GM23338 (cell line): ENCODE data around the gene TMEM106A. TPM values are rescaled to one million over a fixed set of nuclear protein-coding genes. Genes with fewer than 3 reads are reported as not detected.

Source experiments
- ATAC-seq: fragments of 200-7000 bp; cut with Tn5 transposase; 3 replicates; pipeline ENCODE4 v1.9.1; 2020
- DNase-seq: peaks from one replicate; pipeline ENCODE4 v3.0.0-alpha.2; 2015; ENCODE audit warnings: low spot score
- H2AFZ ChIP-seq: fragments of 200-600 bp; sonication (generic); 2 replicates; pipeline ENCODE4 v1.8.0; 2016; ENCODE audit warnings: antibody characterized with exemption, mild to moderate bottlenecking, moderate library complexity
- H3F3A ChIP-seq: fragments of 200-600 bp; sonication (generic); replicated peaks from 2 replicates; pipeline ENCODE4 v1.8.0; 2017; ENCODE audit warnings: antibody characterized with exemption, mixed run types, low read depth
- H3K27ac ChIP-seq: fragments of 200-600 bp; sonication (generic); 2 replicates; pipeline ENCODE4 v1.6.1; 2016; ENCODE audit warnings: low read depth
- H3K27me3 ChIP-seq: fragments of 200-600 bp; sonication (generic); 2 replicates; pipeline ENCODE4 v1.8.0; 2016; ENCODE audit warnings: mild to moderate bottlenecking, mixed run types, moderate library complexity; ENCODE audit not compliant: insufficient read depth
- H3K36me3 ChIP-seq: fragments of 200-600 bp; sonication (generic); 2 replicates; pipeline ENCODE4 v1.8.0; 2016; ENCODE audit warnings: mild to moderate bottlenecking; ENCODE audit not compliant: insufficient read depth
- H3K4me1 ChIP-seq: fragments of 200-600 bp; sonication (generic); 2 replicates; pipeline ENCODE4 v1.8.0; 2016; ENCODE audit warnings: mild to moderate bottlenecking, moderate library complexity; ENCODE audit not compliant: insufficient read depth
- H3K4me2 ChIP-seq: fragments of 200-600 bp; sonication (generic); 2 replicates; pipeline ENCODE4 v1.7.1; 2017; ENCODE audit warnings: mixed run types
- H3K4me3 ChIP-seq: fragments of 200-600 bp; sonication (generic); 2 replicates; pipeline ENCODE4 v1.6.1; 2016; ENCODE audit warnings: mixed run types
- H3K79me2 ChIP-seq: fragments of 200-600 bp; sonication (generic); replicated peaks from 2 replicates; pipeline ENCODE4 v1.8.0; 2017; ENCODE audit warnings: mild to moderate bottlenecking; ENCODE audit not compliant: insufficient read depth
- H3K9me2 ChIP-seq: fragments of 200-600 bp; sonication (generic); 2 replicates; pipeline ENCODE4 v1.8.0; 2017; ENCODE audit not compliant: insufficient read depth
- H4K20me1 ChIP-seq: fragments of 200-600 bp; sonication (generic); replicated peaks from 2 replicates; pipeline ENCODE4 v1.8.0; 2017; ENCODE audit warnings: mild to moderate bottlenecking; ENCODE audit not compliant: insufficient read depth
- H3K27ac Mint-ChIP-seq: 2 replicates; pipeline ENCODE4 v1.8.0; 2020; ENCODE audit warnings: inconsistent platforms, mild to moderate bottlenecking, moderate library complexity, mixed read lengths
- H3K27me3 Mint-ChIP-seq: 3 replicates; pipeline ENCODE4 v1.8.0; 2022; ENCODE audit warnings: low read depth, mild to moderate bottlenecking, moderate library complexity, mixed read lengths, inconsistent platforms; ENCODE audit not compliant: insufficient read depth, poor library complexity
- H3K36me3 Mint-ChIP-seq: 3 replicates; pipeline ENCODE4 v1.8.0; 2021; ENCODE audit warnings: low read depth, mild to moderate bottlenecking, inconsistent platforms, moderate library complexity, mixed read lengths
- H3K4me1 Mint-ChIP-seq: 3 replicates; pipeline ENCODE4 v1.8.0; 2020; ENCODE audit warnings: mild to moderate bottlenecking, inconsistent platforms, mixed read lengths
- H3K4me3 Mint-ChIP-seq: 3 replicates; pipeline ENCODE4 v1.8.0; 2021; ENCODE audit warnings: moderate library complexity, mild to moderate bottlenecking, inconsistent platforms, mixed read lengths
- H3K9me3 Mint-ChIP-seq: 3 replicates; pipeline ENCODE4 v1.8.0; 2020; ENCODE audit warnings: moderate library complexity, mild to moderate bottlenecking, inconsistent platforms, mixed read lengths
- CREB1 ChIP-seq: fragments of 250-450 bp; sonication (Bioruptor Pico); IDR thresholded peaks from 2 replicates; pipeline ENCODE4 v1.5.0; 2020; ENCODE audit warnings: low read depth, mild to moderate bottlenecking, moderate library complexity
- EZH2 ChIP-seq: fragments of 200-600 bp; sonication (generic); IDR thresholded peaks from one replicate; pipeline ENCODE4 v1.8.0; 2017; ENCODE audit warnings: antibody characterized with exemption, mild to moderate bottlenecking, low read depth; ENCODE audit not compliant: unreplicated experiment
- NANOG ChIP-seq: IDR thresholded peaks from 2 replicates; pipeline ENCODE4 v1.6.1; 2016; ENCODE audit warnings: antibody characterized with exemption, borderline replicate concordance
- STAT1 ChIP-seq: IDR thresholded peaks from one replicate; pipeline ENCODE4 v1.6.1; 2016; ENCODE audit warnings: antibody characterized with exemption; ENCODE audit not compliant: unreplicated experiment
- ZNF114 ChIP-seq: fragments of 250-450 bp; sonication (Bioruptor Pico); IDR thresholded peaks from 2 replicates; pipeline ENCODE4 v1.5.0; 2020; ENCODE audit warnings: mild to moderate bottlenecking, moderate library complexity
- ZNF331 ChIP-seq: fragments of 250-450 bp; sonication (Bioruptor Pico); IDR thresholded peaks from 2 replicates; pipeline ENCODE4 v1.5.0; 2020; ENCODE audit warnings: low read depth, mild to moderate bottlenecking, moderate library complexity
- ZNF462 ChIP-seq: fragments of 250-450 bp; sonication (Bioruptor Pico); IDR thresholded peaks from 2 replicates; pipeline ENCODE4 v1.5.0; 2020; ENCODE audit warnings: mild to moderate bottlenecking, moderate library complexity
- polyA plus RNA-seq: library from polyadenylated mRNA; unstranded; fragments of >200 nt; fragmentation: Nextera tagmentation; extraction: Ambion mirVana; gene quantifications from 2 replicates; pipeline ENCODE4 v1.2.1, GENCODE V29; 2016
- total RNA-seq: library from RNA; depleted of rRNA; stranded (reverse); fragments of >200 nt; shearing (Covaris generic); gene quantifications from 2 replicates; pipeline ENCODE4 v1.2.3, GENCODE V29; 2014

The TMEM106A gene
- total and polyA plus RNA-seq, 2 experiments from 2014 or later = 1.1 to 1.5 TPM

- TF ChIP-seq ZNF462 (CRISPR knock-in tag) = no peak
- no peak for TF ChIP-seq CREB1
Observed at GRCh38 chr17:43211123-43211479, 574 bp upstream of the TMEM106A start (continued).

DNA sequence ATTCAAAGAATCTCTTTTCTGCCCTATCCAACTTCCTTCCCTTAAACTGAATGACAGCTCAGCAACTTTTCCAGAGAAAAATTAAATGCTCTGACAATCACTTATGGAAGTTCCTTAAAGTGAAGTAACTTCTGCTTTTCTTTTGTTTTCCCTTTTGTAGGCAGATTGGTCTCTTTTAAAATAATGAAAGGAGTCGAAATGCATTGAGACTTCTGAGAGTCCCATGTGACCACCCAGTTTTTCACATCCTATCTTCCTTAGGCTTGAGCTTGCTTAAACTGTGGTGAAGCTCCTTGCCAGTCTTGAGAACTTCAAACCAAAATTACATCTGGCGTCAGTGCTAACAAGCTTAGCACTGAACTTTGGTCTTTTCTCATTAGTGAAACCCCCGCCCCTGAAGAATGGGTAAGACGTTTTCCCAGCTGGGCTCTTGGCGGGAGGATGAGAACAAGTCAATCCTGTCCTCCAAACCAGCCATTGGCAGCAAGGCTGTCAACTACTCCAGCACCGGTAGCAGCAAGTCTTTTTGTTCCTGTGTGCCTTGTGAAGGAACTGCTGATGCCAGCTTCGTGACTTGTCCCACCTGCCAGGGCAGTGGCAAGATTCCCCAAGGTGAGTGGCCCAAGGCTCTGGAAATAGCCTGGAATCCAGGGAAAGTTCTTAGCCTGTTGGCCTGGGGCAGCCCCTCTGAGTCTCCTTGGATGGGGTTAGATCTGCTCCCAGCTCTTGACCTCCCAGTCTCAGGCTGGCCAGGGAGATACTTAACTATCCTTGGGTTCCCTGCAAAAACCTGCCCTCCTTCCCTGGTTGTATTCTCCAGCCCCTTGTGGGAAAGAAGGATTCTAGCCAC, 1.2 kb downstream of the TMEM106A start:
- Mint-ChIP-seq H3K36me3 (peaks cover 7% of the 10 kb centered on the region), H3K4me1 (peaks cover 14% of the 10 kb centered on the region), H3K27me3 (peaks cover 8% of the 10 kb centered on the region), H3K27ac (no peak overlapping the region), H3K9me3 (no peaks in the 10 kb centered on the region; the same call in 2 of the 3 replicates), H3K4me3 (peak overlapping the region; percentile 92)
- Histone ChIP-seq H3F3A (0 out of 2 replicates have a peak, but pooled peaks cover 4% of the 10 kb centered on the region), H3K27me3 (no peaks in the 10 kb centered on the region), H3K4me2 (peak overlapping the region; percentile 77), H2AFZ (peak overlapping the region; percentile 53), H3K4me1 (peaks cover 16% of the 10 kb centered on the region), H3K36me3 (0 out of 2 replicates have a peak, but pooled peaks cover 6% of the 10 kb centered on the region), H4K20me1 (no peaks in the 10 kb centered on the region), H3K27ac (no peak overlapping the region), H3K4me3 (peak overlapping the region; percentile 59), H3K79me2 (no peaks in the 10 kb centered on the region), H3K9me2 (no peaks in the 10 kb centered on the region)
- DNase-seq (no peak), ATAC-seq (no peak)
- no peak for TF ChIP-seq ZNF331 (CRISPR knock-in tag)
- no peak for TF ChIP-seq STAT1
- no peak for TF ChIP-seq ZNF462 (CRISPR knock-in tag)
- TF ChIP-seq EZH2 = no peak
- TF ChIP-seq NANOG = no peak
- no peak for TF ChIP-seq ZNF114
